ENCODE results near the gene ACOT7.

Gene ACOT7

GRCh38 chr1:6224718-6225117 is 168.8 kb downstream of the ACOT7 start:
- no peak overlapping the region for H3K9ac ChIP-seq (ENCODE audit: low read depth, low read length)
- H3K9me3 ChIP-seq (ENCODE audit: insufficient read depth, low read length, severe bottlenecking) = no peaks in the 10 kb centered on the region
- no peak overlapping the region for H3K27ac ChIP-seq (ENCODE audit: low read length)
- no peak overlapping the region for H3K4me2 ChIP-seq (ENCODE audit: insufficient read depth, low read length)
- DNase-seq (no peak), ATAC-seq (ENCODE audit: insufficient read depth, low read depth) (no peak)
- H3K79me2 ChIP-seq (ENCODE audit: insufficient read depth, low read length) = peaks cover 29% of the 10 kb centered on the region
- H2AFZ ChIP-seq (ENCODE audit: low read depth, low read length) = no peak overlapping the region
- H3K36me3 ChIP-seq (ENCODE audit: insufficient read depth, low read length) = peaks cover 84% of the 10 kb centered on the region
- no peaks in the 10 kb centered on the region for H3K27me3 ChIP-seq (ENCODE audit: insufficient read depth, low read length, poor library complexity)
- H3K4me1 ChIP-seq (ENCODE audit: insufficient read depth, low read length) = no peaks in the 10 kb centered on the region
- TF ChIP-seq EZH2 (IDR thresholded peaks at IDR 0.05; ENCODE audit: borderline replicate concordance, low read depth, low read length, severe bottlenecking) = no peak
- TF ChIP-seq CTCF (IDR thresholded peaks at IDR 0.05; ENCODE audit: borderline replicate concordance, extremely low read depth, low read length, poor library complexity, severe bottlenecking) = no peak
- H3K4me3 ChIP-seq (ENCODE audit: low read depth in 1 of 2, low read length in 2 of 2) = no peak overlapping the region
- H4K20me1 ChIP-seq (ENCODE audit: insufficient read depth, low read length) = peaks cover 50% of the 10 kb centered on the region

- Histone ChIP-seq H3K4me3 (ENCODE audit: low read depth in 1 of 2, low read length in 2 of 2) (no peak overlapping the region), H3K27me3 (ENCODE audit: insufficient read depth, low read length, poor library complexity) (no peaks in the 10 kb centered on the region), H3K9me3 (ENCODE audit: insufficient read depth, low read length, severe bottlenecking) (no peaks in the 10 kb centered on the region), H3K4me1 (ENCODE audit: insufficient read depth, low read length) (no peaks in the 10 kb centered on the region), H3K79me2 (ENCODE audit: insufficient read depth, low read length) (peaks cover 22% of the 10 kb centered on the region; the same call in 1 of the 2 replicates), H3K4me2 (ENCODE audit: insufficient read depth, low read length) (no peak overlapping the region), H4K20me1 (ENCODE audit: insufficient read depth, low read length) (peaks cover 50% of the 10 kb centered on the region), H3K9ac (ENCODE audit: low read depth, low read length) (no peak overlapping the region), H2AFZ (ENCODE audit: low read depth, low read length) (no peak overlapping the region), H3K36me3 (ENCODE audit: insufficient read depth, low read length) (peaks cover 75% of the 10 kb centered on the region), H3K27ac (ENCODE audit: low read length) (no peak overlapping the region)
- TF ChIP-seq EZH2 (IDR thresholded peaks at IDR 0.05; ENCODE audit: borderline replicate concordance, low read depth, low read length, severe bottlenecking) (no peak), CTCF (IDR thresholded peaks at IDR 0.05; ENCODE audit: borderline replicate concordance, extremely low read depth, low read length, poor library complexity, severe bottlenecking) (no peak)
- ATAC-seq (ENCODE audit: insufficient read depth, low read depth) = no peak
- DNase-seq = no peak
These were observed 169.9 kb downstream of the ACOT7 start for GRCh38 chr1:6223617-6224016.

GRCh38 chr1:6222636-6223035 is 170.9 kb downstream of the ACOT7 start:
- Histone ChIP-seq H3K79me2 (ENCODE audit: insufficient read depth, low read length) (peaks cover 17% of the 10 kb centered on the region; the same call in 1 of the 2 replicates), H3K27me3 (ENCODE audit: insufficient read depth, low read length, poor library complexity) (no peaks in the 10 kb centered on the region), H3K9me3 (ENCODE audit: insufficient read depth, low read length, severe bottlenecking) (no peaks in the 10 kb centered on the region), H3K27ac (ENCODE audit: low read length) (no peak overlapping the region), H4K20me1 (ENCODE audit: insufficient read depth, low read length) (peaks cover 56% of the 10 kb centered on the region), H2AFZ (ENCODE audit: low read depth, low read length) (no peak overlapping the region), H3K4me3 (ENCODE audit: low read depth in 1 of 2, low read length in 2 of 2) (no peak overlapping the region), H3K4me2 (ENCODE audit: insufficient read depth, low read length) (no peak overlapping the region), H3K9ac (ENCODE audit: low read depth, low read length) (no peak overlapping the region), H3K4me1 (ENCODE audit: insufficient read depth, low read length) (no peaks in the 10 kb centered on the region), H3K36me3 (ENCODE audit: insufficient read depth, low read length) (peaks cover 66% of the 10 kb centered on the region)
- DNase-seq (no peak), ATAC-seq (ENCODE audit: insufficient read depth, low read depth) (no peak)
- no peak for TF ChIP-seq CTCF (IDR thresholded peaks at IDR 0.05; ENCODE audit: borderline replicate concordance, extremely low read depth, low read length, poor library complexity, severe bottlenecking)
- TF ChIP-seq EZH2 (IDR thresholded peaks at IDR 0.05; ENCODE audit: borderline replicate concordance, low read depth, low read length, severe bottlenecking) = no peak
